HepG2 (cell line): ENCODE measurements around the gene MAT2A. TPM values are rescaled to one million over a fixed set of nuclear protein-coding genes. Genes with fewer than 3 reads are reported as not detected.

Experiments
- ARHGAP35 ChIP-seq: sonication (generic); formaldehyde crosslinking; IDR thresholded peaks from 2 replicates; pipeline ENCODE4 v1.9.0; 2022; ENCODE audit warnings: mild to moderate bottlenecking, inconsistent platforms, moderate library complexity, missing genetic modification reagents, borderline replicate concordance
- CHCHD3 ChIP-seq: sonication (generic); formaldehyde crosslinking; IDR thresholded peaks from 2 replicates; pipeline ENCODE4 v1.8.0; 2022; ENCODE audit warnings: mild to moderate bottlenecking, missing genetic modification reagents, moderate library complexity
- KDM2A ChIP-seq: sonication (generic); formaldehyde crosslinking; IDR thresholded peaks from 2 replicates; pipeline ENCODE4 v1.4.0; 2020; ENCODE audit warnings: low read depth, missing genetic modification reagents, borderline replicate concordance
- SMYD3 ChIP-seq: sonication (generic); formaldehyde crosslinking; IDR thresholded peaks from 2 replicates; pipeline ENCODE4 v1.8.1; 2023; ENCODE audit warnings: mild to moderate bottlenecking, missing genetic modification reagents
- ZBTB21 ChIP-seq: sonication (generic); formaldehyde crosslinking; IDR thresholded peaks from 2 replicates; pipeline ENCODE4 v1.4.0; 2020; ENCODE audit warnings: missing genetic modification reagents
- polyA plus RNA-seq, 8 experiments: library from polyadenylated mRNA; depleted of rRNA in 3 of 8; stranded (reverse) in 7 of 8; unstranded in 1 of 8; fragments of >200 nt; fragmentation: Illumina TruSeq in 4 of 8; extraction: Trizol in 4 of 8; gene quantifications; 2 replicates each; pipeline versions ENCODE4 v1.2.1 to v1.2.3, GENCODE V29; 2011 to 2016; ENCODE audit warnings: low read depth in 4 of 8, missing spikeins in 1 of 8, mixed read lengths in 1 of 8; ENCODE audit not compliant: insufficient read depth in 1 of 8
- total RNA-seq, 5 experiments: library from RNA; depleted of rRNA; stranded (reverse); fragments of >200 nt; fragmentation: Illumina TruSeq; extraction: Trizol; gene quantifications; 2 replicates each; pipeline ENCODE4 v1.2.3, GENCODE V29; 2016; ENCODE audit warnings: low read depth in 1 of 5
- TF ChIP-seq, protein P1 (sequence below): sonication (generic); formaldehyde crosslinking; IDR thresholded peaks from 2 replicates; pipeline ENCODE4 v1.4.0; 2020; ENCODE audit warnings: missing genetic modification reagents
- TF ChIP-seq, protein P2 (sequence below): sonication (generic); formaldehyde crosslinking; IDR thresholded peaks from 2 replicates; pipeline ENCODE4 v1.4.0; 2020; ENCODE audit warnings: missing genetic modification reagents
- TF ChIP-seq, protein P3 (sequence below): sonication (generic); formaldehyde crosslinking; IDR thresholded peaks from 2 replicates; pipeline ENCODE4 v1.8.1; 2023; ENCODE audit warnings: mild to moderate bottlenecking, missing genetic modification reagents, borderline replicate concordance

The MAT2A gene
- total and polyA plus RNA-seq, 2 of the 13 experiments (the other 11 are each of a cell fraction or from before 2014, with no cell fraction given), result 155 to 331 TPM

DNA sequence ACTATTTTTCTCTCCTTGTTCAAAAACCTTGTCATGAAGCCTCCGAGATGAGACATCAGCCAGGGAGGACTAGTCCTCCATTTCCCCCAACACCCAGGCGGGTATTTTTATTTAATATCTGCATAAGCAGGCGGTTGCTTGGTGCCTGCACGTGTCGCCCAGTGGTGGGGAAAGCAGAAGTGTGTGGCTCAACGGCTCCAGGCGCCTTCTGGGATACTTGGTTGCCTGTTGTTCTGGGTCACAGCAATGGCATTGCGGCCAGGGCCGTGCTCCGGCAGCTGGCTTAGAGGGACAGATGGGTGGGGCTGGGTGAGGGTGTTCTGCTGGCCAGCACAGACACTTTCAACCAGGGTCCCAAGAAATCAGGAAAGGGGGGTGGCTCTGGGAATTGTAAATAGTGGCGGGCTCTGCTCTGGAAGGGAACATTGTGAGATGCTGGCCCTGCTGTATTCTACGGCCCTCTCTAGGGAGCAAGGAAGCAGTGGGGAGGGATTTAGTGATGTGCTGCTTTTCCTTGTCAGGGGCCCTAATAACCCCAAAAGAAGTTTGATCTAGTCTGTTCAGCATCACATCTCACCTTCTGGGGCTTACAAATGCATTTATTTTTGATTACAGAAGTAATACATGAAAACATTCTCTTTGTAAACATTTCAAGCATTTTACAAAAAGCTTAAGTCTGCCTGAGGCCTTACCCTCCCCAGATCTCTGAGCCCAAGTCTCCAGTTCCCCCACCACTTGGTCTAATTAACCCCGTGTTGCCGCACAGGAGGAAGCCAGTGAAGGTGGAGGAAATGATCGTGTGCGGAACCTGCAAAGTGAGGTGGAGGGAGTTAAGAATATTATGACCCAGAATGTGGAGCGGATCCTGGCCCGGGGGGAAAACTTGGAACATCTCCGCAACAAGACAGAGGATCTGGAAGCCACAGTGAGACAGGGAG lies 39.5 kb downstream of the MAT2A start (continued):
- TF ChIP-seq, protein P1, sequence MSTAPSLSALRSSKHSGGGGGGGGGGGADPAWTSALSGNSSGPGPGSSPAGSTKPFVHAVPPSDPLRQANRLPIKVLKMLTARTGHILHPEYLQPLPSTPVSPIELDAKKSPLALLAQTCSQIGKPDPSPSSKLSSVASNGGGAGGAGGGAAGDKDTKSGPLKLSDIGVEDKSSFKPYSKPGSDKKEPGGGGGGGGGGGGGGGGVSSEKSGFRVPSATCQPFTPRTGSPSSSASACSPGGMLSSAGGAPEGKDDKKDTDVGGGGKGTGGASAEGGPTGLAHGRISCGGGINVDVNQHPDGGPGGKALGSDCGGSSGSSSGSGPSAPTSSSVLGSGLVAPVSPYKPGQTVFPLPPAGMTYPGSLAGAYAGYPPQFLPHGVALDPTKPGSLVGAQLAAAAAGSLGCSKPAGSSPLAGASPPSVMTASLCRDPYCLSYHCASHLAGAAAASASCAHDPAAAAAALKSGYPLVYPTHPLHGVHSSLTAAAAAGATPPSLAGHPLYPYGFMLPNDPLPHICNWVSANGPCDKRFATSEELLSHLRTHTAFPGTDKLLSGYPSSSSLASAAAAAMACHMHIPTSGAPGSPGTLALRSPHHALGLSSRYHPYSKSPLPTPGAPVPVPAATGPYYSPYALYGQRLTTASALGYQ (CRISPR knock-in tag), result no peak
- TF ChIP-seq ZBTB21 (CRISPR knock-in tag), result no peak
- TF ChIP-seq, protein P2, sequence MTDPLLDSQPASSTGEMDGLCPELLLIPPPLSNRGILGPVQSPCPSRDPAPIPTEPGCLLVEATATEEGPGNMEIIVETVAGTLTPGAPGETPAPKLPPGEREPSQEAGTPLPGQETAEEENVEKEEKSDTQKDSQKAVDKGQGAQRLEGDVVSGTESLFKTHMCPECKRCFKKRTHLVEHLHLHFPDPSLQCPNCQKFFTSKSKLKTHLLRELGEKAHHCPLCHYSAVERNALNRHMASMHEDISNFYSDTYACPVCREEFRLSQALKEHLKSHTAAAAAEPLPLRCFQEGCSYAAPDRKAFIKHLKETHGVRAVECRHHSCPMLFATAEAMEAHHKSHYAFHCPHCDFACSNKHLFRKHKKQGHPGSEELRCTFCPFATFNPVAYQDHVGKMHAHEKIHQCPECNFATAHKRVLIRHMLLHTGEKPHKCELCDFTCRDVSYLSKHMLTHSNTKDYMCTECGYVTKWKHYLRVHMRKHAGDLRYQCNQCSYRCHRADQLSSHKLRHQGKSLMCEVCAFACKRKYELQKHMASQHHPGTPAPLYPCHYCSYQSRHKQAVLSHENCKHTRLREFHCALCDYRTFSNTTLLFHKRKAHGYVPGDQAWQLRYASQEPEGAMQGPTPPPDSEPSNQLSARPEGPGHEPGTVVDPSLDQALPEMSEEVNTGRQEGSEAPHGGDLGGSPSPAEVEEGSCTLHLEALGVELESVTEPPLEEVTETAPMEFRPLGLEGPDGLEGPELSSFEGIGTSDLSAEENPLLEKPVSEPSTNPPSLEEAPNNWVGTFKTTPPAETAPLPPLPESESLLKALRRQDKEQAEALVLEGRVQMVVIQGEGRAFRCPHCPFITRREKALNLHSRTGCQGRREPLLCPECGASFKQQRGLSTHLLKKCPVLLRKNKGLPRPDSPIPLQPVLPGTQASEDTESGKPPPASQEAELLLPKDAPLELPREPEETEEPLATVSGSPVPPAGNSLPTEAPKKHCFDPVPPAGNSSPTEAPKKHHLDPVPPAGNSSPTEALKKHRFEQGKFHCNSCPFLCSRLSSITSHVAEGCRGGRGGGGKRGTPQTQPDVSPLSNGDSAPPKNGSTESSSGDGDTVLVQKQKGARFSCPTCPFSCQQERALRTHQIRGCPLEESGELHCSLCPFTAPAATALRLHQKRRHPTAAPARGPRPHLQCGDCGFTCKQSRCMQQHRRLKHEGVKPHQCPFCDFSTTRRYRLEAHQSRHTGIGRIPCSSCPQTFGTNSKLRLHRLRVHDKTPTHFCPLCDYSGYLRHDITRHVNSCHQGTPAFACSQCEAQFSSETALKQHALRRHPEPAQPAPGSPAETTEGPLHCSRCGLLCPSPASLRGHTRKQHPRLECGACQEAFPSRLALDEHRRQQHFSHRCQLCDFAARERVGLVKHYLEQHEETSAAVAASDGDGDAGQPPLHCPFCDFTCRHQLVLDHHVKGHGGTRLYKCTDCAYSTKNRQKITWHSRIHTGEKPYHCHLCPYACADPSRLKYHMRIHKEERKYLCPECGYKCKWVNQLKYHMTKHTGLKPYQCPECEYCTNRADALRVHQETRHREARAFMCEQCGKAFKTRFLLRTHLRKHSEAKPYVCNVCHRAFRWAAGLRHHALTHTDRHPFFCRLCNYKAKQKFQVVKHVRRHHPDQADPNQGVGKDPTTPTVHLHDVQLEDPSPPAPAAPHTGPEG (CRISPR knock-in tag), result no peak
- peak; percentile 12; the same call in 1 of the 2 replicates for TF ChIP-seq KDM2A (CRISPR knock-in tag)
- TF ChIP-seq, protein P3, sequence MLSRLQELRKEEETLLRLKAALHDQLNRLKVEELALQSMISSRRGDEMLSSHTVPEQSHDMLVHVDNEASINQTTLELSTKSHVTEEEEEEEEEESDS, result 0 out of 2 replicates have a peak, but pooled peaks have one; percentile 13
- TF ChIP-seq CHCHD3, result peak; percentile 13; the same call in 1 of the 2 replicates
- 0 out of 2 replicates have a peak, but pooled peaks have one; percentile 33 for TF ChIP-seq SMYD3 (CRISPR knock-in tag)
- TF ChIP-seq ARHGAP35, result no peak
